ENCODE data around the gene FDXR. TPM values are rescaled to one million over a fixed set of nuclear protein-coding genes. Genes with fewer than 3 reads are reported as not detected.

Gene FDXR
- total RNA-seq, 2 donors from 2014 or later = 4.5 to 8.7 TPM

Other genes with a start within 250 kb of the FDXR start
- 1 to 10 TPM in 1 of 2 donors, under 1 TPM in 1; 0.81 to 5.7 TPM for gene CD300E, start 249.3 kb downstream of the FDXR start, total RNA-seq
- 1 to 10 TPM in 1 of 2 donors, under 1 TPM in 1; 0.29 to 1.9 TPM for gene CD300LF, start 160.1 kb downstream of the FDXR start, total RNA-seq
- 10 to 100 TPM; 41.4 to 83.3 TPM for gene RAB37, start 135.7 kb downstream of the FDXR start, total RNA-seq
- 100 to 1,000 TPM; 130 to 132 TPM for gene NHERF1, start 124.4 kb downstream of the FDXR start, total RNA-seq
- gene NAT9, start 96.6 kb downstream of the FDXR start, total RNA-seq = 10 to 100 TPM; 32.3 to 32.8 TPM
- gene GRIN2C, start 13.1 kb downstream of the FDXR start, total RNA-seq = not detected
- not detected for gene FADS6, start 20.6 kb upstream of the FDXR start, total RNA-seq
- gene USH1G, start 50.3 kb upstream of the FDXR start, total RNA-seq = not detected
- not detected for gene OTOP2, start 51.3 kb upstream of the FDXR start, total RNA-seq
- not detected for gene OTOP3, start 62.9 kb upstream of the FDXR start, total RNA-seq
- 10 to 100 TPM; 10.6 to 14.9 TPM for gene HID1, start 99.8 kb upstream of the FDXR start, total RNA-seq
- under 1 TPM in 1 of 2 donors, not detected in 1; 0.86 TPM for gene CDR2L, start 114.6 kb upstream of the FDXR start, total RNA-seq
- gene MRPL58, start 139.7 kb upstream of the FDXR start, total RNA-seq = 10 to 100 TPM; 13.7 to 19.1 TPM
- gene ATP5PD, start 174.0 kb upstream of the FDXR start, total RNA-seq = 100 to 1,000 TPM; 123 to 145 TPM
- gene KCTD2, start 174.2 kb upstream of the FDXR start, total RNA-seq = 10 to 100 TPM; 20.4 to 27.7 TPM
- 10 to 100 TPM; 11.7 to 14.9 TPM for gene SLC16A5, start 215.0 kb upstream of the FDXR start, total RNA-seq
- 1 to 10 TPM; 8.9 to 9.3 TPM for gene ARMC7, start 237.0 kb upstream of the FDXR start, total RNA-seq

All from T-helper 17 cell (primary cell).